GM20431 (cell line): Measurements from ENCODE around the gene TRAF7.

Source experiments
- in situ Hi-C: fragments of 300-500 bp; cut with MseI, MboI; formaldehyde crosslinking; loops from one replicate; pipeline ENCODE4 v1.15.0; 2020; ENCODE audit warnings: low sequenced_read_pairs; ENCODE audit not compliant: unreplicated experiment

The TRAF7 gene

DNA sequence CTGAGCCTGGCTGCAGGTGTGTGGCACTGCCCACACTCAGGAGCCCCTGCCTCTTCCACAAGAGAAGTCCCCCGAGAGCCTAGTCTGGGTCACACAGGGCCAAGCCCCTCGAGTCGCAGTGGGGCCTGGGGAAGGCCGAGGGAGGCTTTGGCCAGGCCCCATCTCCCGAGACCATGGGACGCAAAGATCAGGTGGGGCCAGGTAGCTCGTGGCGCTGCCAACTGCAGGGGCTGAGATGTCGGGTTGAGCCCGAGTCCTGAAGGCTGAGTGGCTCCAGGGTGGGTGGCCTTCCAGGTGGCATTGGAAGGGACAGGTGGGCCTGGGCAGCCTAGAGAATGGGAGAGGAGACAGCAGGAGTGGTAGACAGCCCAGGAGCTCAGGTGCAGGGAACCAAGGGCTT lies 6.3 kb downstream of the TRAF7 start:
- in situ Hi-C loops: no loop called here

DNA sequence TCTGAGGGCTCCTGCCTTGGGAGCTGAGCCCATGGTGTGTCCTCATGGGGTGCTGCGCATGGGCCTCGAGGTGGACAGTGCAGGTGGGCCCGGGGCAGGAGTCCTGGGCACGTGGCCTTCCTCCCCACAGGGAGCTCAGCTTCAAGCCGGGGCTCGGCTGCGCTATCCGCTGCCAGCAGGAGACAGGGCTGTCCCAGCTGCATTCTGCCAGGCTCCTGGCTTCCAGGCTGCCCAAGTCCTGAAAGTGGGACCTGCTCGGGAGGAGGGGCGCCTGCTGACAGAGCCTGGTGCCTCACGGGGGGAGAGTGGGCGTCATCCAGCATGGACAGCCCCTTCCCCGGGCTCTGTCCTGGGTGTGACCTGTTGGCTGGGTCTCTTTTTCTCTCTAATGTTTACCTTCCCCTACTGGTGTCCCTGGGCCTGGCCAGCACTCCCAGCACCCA lies 7.1 kb downstream of the TRAF7 start:
- in situ Hi-C loops: no loop called here

DNA sequence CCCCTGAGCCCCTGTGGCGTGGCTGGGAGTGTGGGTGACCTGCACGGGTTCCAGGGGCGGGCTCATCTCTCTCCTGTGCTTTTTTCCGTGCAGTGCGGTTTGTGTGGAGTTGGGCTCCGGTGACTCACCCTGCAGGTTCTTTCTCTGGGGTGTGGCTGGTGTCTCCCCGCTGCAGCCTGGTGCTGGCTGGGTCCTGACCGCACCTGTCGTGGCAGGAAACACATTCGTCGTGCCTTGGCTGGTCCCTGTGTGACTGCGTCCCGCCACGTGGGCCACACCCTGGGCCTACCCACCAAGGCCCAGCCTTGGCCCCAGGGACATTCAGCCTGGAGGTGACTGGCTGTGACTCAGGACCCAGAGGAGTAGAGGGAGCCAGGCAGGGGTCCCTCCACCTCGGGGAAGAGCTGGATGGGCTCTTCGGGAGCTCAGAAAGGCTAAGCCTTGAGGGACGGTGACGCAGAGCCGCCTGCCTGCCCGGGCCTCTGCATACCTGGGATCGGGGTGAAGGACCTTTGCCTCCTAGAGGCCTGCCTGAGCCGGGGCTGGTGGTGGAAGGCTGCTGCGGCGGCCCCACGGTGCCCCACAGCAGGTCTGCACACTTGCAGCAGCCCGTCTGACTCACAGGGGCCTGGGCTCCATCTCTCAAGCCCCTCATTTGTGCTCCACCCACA lies 7.8 kb downstream of the TRAF7 start:
- in situ Hi-C loops: no loop called here

DNA sequence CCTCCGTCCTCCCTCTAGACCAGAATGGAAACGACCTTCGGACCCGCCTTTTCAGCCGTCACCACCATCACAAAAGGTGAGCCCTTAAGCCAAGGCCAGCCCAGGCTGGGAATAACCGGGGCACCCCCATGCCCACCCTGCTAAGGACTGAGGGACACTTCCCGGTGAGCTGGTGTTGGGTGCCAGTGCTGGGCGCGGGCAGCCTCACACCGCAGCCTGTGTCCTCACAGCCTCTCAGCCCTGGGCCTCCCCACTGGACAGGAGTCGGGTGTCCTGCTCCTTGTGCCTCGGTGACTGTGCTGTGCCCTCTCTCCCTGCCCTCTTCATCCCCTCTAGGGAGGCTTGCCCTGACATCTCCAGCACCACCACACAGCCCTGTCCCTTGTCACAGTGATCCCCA lies 10.3 kb downstream of the TRAF7 start:
- in situ Hi-C loops: no loop called here

DNA sequence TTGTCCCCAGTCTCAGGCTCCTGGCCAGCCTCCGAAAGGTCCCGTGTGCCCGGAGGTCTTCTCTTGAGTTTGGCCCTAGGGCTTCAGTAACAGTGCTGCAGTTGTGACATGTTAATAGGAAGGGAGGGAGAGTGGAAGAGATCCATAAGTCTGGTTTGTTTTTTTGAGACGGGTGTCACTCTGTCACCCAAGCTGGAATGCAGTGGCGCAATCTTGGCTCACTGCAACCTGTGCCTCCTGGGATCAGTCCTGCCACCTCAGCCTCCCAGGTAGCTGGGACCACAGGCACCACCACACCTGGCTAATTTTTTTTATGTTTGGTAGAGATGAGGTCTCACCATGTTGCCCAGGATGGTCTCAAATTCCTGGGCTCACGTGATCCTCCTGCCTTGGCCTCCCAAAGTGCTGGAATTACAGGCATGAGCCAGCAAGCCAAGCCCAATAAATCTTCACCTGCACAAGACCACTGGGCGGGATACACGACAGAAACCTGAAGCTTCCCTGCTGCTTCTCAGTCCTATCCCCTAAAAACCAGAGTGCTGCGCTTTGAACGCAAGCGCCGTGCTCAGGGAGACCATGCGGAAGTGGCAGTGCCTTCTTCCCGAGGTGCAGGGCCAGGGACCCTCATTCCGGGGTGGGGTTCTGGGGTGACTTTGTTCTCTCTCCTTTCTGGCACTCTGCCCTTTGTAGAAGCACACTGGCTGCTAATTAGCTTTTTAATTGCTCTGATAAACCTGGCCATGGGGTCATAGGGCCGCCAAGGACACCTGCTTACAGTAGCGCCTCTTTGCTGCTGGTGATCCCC lies 10.9 kb downstream of the TRAF7 start:
- in situ Hi-C loops: no loop called here

DNA sequence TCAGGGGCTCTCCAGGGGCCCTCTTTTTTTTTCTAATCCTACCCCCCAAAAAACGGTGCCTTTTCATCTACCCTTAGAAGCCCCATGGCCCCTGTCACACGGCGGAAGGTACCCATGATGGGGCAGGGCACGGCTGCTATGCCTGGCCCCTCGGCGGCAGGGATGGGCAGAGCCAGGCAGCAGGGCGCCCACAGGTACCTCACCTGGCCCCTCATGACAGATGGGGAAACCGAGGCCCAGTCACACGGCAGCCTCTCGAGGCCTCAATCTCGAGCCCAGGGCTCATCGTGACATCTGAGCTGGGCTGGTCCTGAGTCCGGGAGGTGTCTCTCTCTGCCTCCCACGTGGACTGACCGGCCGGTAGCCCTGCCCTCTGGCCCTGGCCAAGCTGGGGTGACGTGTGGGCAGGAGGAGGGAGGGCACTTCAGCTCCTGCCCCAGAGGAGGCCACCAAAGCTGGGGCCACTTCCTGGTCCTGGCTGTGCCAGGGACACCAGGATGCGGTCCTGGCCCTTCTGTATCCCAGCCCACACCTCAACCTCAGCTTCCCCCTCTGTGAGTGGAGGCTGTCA lies 11.6 kb downstream of the TRAF7 start:
- in situ Hi-C loops: no loop called here

DNA sequence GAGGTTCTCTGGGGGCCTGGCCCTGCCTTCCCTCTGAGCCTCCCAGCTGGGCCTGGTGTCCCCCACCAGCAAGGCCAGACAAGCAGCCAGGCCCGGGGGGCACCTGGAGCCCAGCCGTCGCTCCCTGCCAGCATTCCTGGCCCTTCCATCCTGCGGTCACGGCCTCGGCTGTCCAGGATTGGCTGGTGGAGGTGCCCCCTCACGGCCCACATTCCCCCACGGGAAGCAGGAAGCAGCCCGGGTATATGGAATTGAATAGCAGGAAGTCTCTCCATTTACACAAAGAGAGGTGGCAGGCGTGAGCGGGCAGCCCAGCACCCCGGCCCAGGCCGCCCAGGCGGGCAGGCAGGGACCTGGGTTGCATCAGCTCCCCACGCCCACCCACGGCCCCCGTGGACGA lies 14.5 kb downstream of the TRAF7 start:
- in situ Hi-C loops: no loop called here

DNA sequence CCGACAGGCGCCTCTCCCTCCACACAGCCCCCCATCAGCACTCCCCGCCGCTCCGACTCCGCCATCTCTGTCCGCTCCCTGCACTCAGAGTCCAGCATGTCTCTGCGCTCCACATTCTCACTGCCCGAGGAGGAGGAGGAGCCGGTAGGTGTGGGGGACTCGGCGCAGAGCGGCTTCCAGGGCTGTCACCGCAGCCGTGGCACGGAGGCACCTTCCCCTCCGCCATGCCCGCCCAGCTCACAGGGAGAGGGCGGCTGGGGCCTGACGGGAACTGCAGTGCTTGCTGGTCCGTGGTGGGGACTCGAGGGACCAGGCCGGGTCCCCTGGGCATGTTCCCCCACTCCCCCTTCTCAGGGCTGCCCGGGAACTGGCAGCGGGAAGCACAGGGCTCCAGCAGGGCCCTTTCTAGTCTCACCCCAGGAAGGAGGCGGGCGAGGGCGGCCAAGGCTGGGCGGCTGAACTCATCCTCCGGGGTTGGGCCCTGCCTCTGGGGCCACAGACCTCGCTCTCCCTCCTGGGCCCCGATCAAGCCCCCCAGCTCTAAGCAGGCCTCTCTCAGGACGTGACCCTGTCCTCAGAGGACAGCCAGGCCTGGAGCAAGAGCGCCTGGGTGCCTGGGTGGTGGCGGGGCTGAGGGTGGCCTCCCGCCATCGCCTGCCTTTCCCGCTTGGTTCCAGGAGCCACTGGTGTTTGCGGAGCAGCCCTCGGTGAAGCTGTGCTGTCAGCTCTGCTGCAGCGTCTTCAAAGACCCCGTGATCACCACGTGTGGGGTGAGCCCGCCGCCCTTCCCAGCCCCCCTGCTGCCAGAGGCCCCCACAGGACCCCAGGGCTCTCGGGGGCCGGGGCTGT lies 15.2 kb downstream of the TRAF7 start:
- in situ Hi-C loops: no loop called here

DNA sequence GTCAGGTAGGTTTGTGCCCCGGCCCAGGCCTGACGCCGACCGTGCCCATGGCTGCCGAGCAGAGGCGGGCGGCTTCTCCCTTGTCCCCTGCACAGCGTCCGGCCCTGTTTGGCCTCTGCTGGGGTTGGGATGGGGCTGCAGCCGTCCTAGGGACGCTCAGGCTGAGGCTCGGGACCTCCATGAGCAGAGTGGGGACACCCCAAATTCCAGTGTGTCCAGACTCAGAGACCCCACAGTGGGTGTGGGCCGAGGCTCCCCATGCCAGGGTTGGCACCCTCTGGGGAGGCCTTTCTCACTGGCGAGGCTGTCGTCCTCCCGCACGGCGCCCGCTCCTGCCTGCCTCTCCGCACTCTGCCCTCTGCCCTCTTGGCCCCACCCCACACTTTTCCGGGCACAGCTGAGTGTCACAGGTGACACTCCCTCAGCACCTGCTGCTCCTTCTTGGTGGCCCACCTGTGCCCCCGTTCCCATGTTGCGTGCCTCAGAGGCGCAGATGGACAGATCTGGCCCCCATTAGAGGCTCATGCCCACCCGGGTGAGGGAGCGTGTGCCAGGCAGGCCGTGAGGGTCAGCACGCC lies 16.1 kb downstream of the TRAF7 start:
- in situ Hi-C loops: no loop called here

DNA sequence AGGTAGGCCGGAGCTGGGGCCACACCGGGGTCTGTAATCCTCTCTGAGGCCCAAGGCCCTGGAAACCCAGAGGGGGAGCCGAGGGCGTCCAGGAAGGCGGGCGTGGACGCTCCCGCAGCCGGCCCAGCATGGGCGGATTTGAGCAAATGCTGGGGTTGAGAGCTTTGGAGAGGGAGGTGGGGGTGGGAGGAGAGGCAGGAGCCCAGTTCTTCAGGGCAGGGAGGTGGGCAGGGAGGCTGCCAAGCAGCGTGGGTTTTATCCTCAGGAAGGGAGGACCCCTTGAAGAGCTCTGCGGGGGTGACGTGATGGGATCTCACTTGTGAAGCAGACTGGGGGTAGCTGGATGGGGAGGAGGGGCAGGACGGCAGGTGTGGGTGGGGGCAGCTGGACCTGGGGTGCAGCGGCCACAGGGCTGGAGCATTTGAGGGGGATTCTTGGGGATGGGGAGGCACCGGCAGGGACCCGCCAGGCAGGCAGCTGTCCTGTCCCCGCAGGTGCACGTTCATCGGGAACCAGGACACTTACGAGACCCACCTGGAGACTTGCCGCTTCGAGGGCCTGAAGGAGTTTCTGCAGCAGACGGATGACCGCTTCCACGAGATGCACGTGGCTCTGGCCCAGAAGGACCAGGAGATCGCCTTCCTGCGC lies 17.2 kb downstream of the TRAF7 start:
- in situ Hi-C loops: no loop called here

DNA sequence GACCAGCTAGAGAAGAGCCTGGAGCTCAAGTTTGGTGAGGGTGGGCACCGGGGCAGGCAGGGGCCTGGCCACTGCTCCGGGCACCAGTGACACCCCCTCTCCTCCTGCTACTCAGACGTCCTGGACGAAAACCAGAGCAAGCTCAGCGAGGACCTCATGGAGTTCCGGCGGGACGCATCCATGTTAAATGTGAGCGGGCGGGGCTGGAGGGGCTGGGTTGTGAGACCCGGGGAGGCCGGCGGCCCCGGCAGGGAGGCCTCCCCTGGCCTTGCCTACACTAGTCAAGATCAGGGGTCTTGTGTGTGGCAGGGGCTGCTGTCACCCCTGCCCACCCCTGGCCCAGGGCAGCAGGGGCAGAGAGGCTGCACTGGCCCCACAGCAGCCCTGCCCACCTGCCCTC lies 17.8 kb downstream of the TRAF7 start:
- in situ Hi-C loops: no loop called here

DNA sequence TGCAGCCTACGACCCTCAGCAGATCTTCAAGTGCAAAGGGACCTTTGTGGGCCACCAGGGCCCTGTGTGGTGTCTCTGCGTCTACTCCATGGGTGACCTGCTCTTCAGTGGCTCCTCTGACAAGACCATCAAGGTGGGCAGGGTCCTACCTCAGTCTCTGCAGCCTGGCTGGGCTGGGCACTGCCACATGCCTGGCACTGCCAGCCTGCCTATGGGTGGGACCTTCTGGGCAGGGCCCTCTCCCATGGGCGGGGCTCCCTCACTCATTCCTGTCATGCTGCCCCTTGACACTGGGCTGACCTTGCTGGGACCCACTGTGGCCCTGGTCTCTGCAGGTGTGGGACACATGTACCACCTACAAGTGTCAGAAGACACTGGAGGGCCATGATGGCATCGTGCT lies 18.3 kb downstream of the TRAF7 start:
- in situ Hi-C loops: no loop called here

DNA sequence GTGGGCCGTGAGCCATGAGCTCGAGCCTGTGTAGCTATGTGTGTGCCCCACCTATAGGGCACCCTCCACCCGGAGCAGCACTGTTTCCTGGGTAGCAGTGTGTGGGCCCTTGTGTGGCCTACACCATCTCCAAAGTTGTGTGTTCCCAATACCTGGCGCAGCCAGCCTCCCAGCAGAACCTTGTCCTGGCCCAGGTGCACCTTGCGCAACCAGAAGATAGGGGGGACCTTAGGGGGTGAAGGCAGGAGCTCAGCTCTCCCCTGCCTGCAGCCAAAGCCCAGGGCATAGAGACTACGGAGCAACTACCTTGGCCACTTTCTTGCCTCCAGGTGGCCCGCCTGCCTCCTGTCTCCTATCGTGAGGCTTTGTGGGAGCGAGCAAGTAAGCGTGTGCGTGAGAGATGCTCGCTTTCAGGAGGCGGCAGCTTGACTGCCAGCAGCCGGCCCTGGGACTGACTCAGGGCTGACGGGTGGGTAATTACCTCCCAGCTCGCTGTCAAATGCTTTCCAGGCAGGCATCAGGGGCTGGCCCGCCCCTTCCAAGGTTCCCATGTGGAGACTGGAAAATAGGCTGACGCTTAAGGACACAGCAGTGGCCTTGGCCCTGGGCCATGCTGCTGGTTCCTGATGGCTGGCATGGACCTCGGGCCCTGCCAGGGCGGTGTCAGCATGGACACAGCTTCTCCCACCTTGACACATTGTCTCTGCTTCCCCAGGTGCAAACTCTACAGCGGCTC lies 19.0 kb downstream of the TRAF7 start:
- in situ Hi-C loops: no loop called here

DNA sequence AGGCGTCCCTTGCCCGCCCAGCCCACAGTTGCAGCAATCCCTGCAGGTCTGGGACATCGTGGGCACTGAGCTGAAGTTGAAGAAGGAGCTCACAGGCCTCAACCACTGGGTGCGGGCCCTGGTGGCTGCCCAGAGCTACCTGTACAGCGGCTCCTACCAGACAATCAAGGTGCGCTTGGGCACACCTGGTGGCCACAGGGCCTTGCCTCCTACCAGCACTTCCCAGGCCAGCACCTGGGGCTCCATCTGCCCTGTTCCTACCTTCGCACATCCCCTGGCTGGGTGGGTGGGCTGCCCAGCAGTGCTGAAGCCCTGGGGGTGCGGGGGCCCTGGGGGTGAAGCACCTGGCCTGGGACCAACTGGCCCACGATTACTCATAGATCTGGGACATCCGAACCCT lies 19.9 kb downstream of the TRAF7 start:
- in situ Hi-C loops: no loop called here

DNA sequence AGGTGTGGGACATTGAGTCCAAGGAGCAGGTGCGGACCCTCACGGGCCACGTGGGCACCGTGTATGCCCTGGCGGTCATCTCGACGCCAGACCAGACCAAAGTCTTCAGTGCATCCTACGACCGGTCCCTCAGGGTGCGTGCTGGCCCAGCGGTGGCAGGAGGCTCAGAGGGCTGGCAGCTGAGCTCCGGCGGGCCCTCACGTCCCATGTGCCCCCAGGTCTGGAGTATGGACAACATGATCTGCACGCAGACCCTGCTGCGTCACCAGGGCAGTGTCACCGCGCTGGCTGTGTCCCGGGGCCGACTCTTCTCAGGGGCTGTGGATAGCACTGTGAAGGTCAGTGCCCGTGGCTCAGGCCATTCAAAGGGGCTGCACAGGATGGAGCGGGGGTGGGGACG lies 20.5 kb downstream of the TRAF7 start:
- in situ Hi-C loops: no loop called here

DNA sequence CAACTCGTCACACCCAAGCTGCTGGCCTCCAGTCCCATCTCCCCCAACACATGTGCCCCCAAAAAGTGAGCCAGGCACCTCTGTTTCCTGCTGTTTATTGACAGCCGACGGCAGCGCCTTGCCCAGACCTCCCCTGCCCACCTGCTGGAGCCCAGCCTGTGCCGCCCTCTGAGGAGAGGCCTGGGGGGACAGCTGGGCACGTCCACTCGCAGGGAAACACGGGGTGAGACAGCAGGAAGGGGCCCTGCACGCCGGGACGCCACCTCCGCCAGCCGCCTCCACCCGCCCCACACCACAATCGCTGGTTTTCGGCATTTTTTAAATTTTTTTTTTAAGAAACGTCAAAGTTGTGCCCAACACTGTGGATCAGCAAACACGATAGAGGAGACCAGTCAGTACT lies 21.5 kb downstream of the TRAF7 start:
- in situ Hi-C loops: no loop called here

DNA sequence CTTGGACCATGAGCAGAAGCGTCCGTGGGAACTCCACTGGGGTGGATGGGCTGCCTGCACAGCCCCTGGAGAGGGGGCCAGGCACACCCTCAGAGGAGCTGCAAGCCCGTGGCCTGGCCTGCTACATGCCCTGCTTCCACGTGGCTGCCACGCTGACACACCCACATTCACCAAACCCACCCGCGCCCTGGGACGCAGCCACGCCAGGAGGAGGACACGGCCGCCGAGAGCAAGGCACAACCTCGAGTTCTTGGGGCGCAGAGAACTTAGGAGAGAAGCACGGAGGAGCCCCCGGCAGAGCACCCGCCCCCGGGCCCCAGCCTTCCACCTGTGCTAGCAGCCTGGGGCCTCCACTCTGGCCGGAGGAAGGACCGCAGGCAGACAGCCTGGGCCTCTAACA lies 22.0 kb downstream of the TRAF7 start:
- in situ Hi-C loops: no loop called here

DNA sequence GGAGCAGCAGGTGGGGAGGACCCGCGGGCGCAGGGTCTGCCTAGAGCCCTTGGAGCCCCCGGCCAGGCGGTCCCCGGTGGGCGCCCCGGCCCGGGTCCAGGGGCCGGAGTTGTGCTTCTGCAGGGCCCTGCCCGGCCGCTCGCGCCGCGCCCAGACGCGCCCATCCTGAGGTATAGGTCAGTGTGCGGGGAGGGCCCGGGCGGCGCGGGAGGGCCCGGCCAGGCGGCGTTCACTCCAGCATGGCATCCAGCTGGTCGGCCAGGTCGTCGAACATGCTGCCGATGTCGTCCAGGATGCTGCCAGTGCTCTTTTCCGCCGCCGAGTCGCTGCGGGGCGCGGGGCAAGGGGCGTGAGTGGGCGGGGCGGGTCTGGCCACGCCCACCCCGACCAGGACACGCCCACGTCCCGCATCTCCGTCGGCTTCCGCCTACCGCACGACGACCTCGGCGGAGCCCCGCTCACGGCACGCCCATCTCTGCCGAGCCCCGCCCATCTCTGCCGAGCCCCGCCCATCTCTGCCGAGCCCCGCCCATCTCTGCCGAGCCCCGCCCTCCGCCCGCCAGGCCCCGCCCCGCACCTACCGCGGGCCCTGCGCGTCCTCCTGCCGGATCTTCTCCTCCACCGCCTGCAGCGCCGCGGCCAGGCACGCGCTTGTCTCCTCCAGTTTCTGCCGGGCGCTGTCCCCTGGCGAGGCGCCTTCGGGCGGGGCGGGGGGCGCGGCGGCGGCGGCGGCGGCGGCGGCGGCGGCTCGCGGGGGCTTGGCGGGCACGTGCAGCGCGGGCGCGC lies 22.9 kb downstream of the TRAF7 start:
- in situ Hi-C loops: no loop called here
